WERI-Rb-1 (cell line): ENCODE data around the gene AGPAT3.
A peak's percentile ranks its signal among the peaks of the same experiment; 100 is the strongest.

ENCODE experiments used
- DNase-seq: peaks from one replicate; pipeline ENCODE4 v3.0.0-alpha.2; 2020
- H3K27ac ChIP-seq: fragments of 250-450 bp; sonication (Bioruptor Pico); 2 replicates; pipeline ENCODE4 v1.5.1; 2020; ENCODE audit warnings: mild to moderate bottlenecking, moderate library complexity
- H3K27me3 ChIP-seq: fragments of 250-450 bp; sonication (Bioruptor Pico); 2 replicates; pipeline ENCODE4 v1.5.1; 2021; ENCODE audit warnings: mild to moderate bottlenecking, low read depth, moderate library complexity; ENCODE audit not compliant: insufficient read depth, severe bottlenecking
- H3K36me3 ChIP-seq: fragments of 250-450 bp; sonication (Bioruptor Pico); 2 replicates; pipeline ENCODE4 v1.5.1; 2020; ENCODE audit warnings: mild to moderate bottlenecking, moderate library complexity
- H3K4me3 ChIP-seq: 2 replicates; pipeline ENCODE4 v1.5.1; 2011; ENCODE audit warnings: low read depth, mild to moderate bottlenecking, control low read depth, low read length
- H3K9me3 ChIP-seq: fragments of 250-450 bp; sonication (Bioruptor Pico); 2 replicates; pipeline ENCODE4 v1.5.1; 2021; ENCODE audit warnings: mild to moderate bottlenecking, moderate library complexity; ENCODE audit not compliant: severe bottlenecking
- TF ChIP-seq, protein P1 (sequence below): IDR thresholded peaks from 2 replicates; pipeline ENCODE4 v1.5.1; 2011; ENCODE audit warnings: low read depth, mild to moderate bottlenecking, control low read depth, inconsistent platforms, low read length

Gene AGPAT3

DNA sequence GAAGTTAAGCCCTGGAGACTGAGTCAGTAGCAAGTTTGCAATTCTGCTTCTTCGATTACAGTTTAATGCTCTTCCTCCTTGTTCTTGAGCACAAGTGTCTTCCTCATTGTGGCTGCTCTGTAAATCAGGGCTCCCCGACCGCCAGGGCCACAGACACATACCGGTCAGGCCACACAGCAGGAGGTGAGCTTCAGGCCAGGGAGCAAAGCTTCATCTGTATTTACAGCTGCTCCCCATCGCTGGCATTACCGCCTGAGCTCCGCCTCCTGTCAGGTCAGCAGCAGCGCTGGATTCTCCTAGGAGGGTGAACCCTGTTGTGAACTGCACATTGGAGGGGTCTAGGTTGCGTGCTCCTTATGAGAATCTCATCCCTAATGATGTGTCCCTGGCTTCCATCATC, 145.4 kb downstream of the AGPAT3 start:
- H3K36me3 ChIP-seq: 0 out of 2 replicates have a peak, but pooled peaks cover 5% of the 10 kb centered on the region
- H3K27me3 ChIP-seq: no peaks in the 10 kb centered on the region
- H3K27ac ChIP-seq: no peak overlapping the region; the same call in 1 of the 2 replicates
- DNase-seq: peak; percentile 89
- no peaks in the 10 kb centered on the region for H3K9me3 ChIP-seq
- no peak overlapping the region for H3K4me3 ChIP-seq
- TF ChIP-seq, protein P1, sequence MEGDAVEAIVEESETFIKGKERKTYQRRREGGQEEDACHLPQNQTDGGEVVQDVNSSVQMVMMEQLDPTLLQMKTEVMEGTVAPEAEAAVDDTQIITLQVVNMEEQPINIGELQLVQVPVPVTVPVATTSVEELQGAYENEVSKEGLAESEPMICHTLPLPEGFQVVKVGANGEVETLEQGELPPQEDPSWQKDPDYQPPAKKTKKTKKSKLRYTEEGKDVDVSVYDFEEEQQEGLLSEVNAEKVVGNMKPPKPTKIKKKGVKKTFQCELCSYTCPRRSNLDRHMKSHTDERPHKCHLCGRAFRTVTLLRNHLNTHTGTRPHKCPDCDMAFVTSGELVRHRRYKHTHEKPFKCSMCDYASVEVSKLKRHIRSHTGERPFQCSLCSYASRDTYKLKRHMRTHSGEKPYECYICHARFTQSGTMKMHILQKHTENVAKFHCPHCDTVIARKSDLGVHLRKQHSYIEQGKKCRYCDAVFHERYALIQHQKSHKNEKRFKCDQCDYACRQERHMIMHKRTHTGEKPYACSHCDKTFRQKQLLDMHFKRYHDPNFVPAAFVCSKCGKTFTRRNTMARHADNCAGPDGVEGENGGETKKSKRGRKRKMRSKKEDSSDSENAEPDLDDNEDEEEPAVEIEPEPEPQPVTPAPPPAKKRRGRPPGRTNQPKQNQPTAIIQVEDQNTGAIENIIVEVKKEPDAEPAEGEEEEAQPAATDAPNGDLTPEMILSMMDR: no peak

DNA sequence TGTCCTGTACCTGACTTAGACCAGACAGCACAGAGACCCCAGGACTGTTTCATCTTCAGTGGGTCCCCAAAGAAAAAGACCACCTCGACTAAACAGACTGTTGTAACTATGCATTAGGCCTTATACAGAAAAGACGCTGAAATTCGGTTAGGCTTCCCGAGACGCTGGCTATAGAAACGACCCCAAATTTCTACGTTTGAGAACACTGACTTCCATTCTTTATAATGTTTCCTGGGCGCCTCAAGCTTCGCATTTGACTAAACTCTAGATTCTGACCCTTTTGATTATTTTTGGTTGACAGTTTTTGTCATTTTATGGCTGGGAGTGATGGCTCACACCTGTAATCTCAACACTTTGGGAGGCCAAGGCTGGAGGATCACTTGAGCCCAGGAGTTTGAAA, 146.1 kb downstream of the AGPAT3 start:
- Histone ChIP-seq H3K36me3 (0 out of 2 replicates have a peak, but pooled peaks cover 5% of the 10 kb centered on the region), H3K27ac (peak overlapping the region; percentile 95), H3K9me3 (no peaks in the 10 kb centered on the region), H3K27me3 (no peaks in the 10 kb centered on the region), H3K4me3 (peak overlapping the region; percentile 68)
- no peak for DNase-seq
- TF ChIP-seq, protein P1: no peak

DNA sequence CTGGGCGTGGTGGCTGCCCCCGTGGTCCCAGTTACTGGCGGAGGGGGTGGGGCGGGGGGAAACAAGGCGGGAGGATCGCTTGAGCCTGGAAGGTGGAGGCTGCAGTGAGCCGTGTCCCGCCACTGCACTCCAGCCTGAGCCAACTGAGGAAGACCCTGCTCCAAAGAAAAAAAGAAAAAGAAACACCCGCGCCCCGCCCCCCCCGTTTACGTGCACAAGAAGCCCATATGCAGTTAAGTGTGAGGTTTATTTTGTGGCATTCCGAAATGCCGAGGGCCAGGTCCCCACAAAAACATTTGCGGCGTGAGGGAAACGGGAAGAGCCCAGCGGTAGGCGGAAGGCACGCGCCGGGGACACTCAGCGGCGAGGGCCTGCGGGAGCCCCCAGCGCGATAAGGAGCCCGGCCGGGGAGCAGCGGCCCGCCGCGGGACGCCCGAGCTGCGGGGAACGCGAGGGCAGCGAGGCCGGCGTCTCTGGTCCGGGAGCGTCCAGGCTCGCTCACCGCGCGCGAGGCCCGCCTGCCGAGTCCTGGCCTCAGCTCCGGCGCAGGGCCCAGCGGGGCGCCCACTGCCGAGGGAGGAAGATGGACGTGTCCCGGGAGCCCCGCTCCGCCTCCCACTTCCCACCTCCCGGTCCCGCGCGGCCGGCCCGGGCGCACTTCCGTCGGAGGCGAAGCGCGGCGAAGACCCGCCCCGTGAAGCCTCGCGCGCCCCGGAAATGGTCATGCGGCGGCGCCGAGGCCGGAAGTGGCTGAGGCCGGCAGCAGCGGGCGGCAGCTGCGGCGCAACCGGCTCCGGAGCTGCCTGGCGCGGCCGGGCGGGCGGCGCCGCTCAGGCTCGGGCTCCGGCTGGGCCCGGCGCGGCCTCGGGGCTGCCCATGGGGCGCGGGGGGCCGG, 146.8 kb downstream of the AGPAT3 start, which contains the start of gene TRAPPC10:
Gene TRAPPC10 (plus strand): TSS at position 731 of the 895 bp plus-strand sequence. CDS start 185 bp downstream, outside the sequence.
- Histone ChIP-seq H3K9me3 (no peaks in the 10 kb centered on the region), H3K27me3 (no peaks in the 10 kb centered on the region), H3K27ac (peak within 1 kb of the TSS; percentile 95), H3K4me3 (peak within 1 kb of the TSS; percentile 83), H3K36me3 (0 out of 2 replicates have a peak, but pooled peaks cover 5% of the 10 kb centered on the region)
- TF ChIP-seq, protein P1: no peak
- DNase-seq: peak; percentile 90

DNA sequence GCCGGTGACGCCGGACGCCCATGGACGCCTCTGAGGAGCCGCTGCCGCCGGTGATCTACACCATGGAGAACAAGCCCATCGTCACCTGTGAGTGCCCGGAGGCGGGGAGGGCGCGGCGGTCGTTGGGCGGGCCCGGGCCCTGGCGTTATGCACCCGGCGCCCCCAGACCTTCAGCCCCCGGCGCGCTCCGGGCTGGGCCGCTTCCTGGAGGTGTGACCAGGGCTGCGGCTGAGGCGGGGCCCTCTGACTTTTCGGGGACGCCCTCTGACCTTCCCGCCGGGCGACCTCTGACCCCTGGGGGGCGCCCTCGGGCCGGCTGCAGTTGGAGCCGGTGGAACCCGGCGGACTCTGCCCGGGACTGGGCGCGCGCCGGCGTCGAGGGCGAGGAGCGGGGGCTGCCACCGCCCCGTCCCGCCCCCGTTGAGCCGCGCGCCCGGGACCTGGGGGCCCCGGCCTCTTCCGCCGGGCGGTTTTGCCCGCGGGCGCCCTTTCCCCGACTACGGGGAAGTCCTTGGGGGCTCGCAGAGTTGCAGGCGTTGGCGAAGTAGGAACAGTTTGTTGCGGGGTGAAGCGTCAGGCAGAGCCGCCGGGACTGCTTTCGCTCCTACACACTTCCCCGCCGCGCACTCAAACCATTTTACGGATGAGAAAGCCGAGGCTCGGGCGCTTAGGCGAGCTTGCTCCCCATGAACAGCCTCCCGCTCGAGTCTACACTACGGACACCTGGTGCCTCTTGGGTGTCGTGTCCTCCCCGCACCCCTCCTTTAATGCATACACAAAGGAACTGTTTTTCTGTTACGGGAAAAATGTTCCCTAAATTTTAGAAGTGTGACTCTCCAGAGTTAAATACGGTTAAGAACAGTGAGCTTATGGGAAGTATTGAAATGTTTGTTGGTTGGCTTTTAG, 147.7 kb downstream of the AGPAT3 start:
- peak; percentile 82 for DNase-seq
- 0 out of 2 replicates have a peak, but pooled peaks cover 5% of the 10 kb centered on the region for H3K36me3 ChIP-seq
- TF ChIP-seq, protein P1: peak; percentile 63
- peak overlapping the region; percentile 95 for H3K27ac ChIP-seq
- no peaks in the 10 kb centered on the region for H3K9me3 ChIP-seq
- no peaks in the 10 kb centered on the region for H3K27me3 ChIP-seq
- peak overlapping the region; percentile 83 for H3K4me3 ChIP-seq

DNA sequence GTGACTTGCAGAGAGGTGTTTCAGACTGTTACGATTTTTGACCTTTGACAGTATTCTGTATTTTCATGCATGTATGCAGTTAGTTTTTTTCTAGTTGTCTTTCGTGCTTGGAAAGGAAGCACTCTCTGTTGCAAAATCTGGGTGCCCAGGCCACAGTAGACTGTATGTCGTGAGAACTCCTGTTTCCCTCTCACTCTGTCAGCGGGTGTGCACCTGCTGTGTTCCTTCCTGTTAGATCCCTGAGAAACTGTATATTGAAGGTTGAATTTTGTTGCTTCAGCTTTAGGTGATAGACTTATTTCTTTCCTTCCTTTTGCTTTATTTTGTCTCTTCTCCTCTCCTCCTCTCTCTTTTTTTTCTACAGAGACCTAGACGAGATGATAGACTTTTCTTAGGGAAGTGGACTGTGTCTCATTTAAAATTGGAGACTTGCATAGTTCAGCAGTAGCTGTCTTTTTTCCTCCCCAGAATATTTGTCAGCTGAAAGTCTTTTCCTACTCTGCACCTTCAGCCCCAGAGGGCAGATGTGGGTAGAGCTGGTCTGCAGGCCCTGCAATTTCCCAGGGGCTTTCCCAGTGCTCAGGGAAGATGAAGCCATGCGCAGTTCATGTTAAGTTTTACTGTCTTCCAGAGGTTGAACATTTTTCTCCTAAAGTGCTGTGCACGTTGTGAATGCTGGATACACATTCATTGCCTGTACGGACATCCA, 148.5 kb downstream of the AGPAT3 start:
- no peaks in the 10 kb centered on the region for H3K9me3 ChIP-seq
- peak overlapping the region; percentile 83 for H3K4me3 ChIP-seq
- H3K27me3 ChIP-seq: no peaks in the 10 kb centered on the region
- TF ChIP-seq, protein P1: no peak
- peak overlapping the region; percentile 95 for H3K27ac ChIP-seq
- no peak for DNase-seq
- H3K36me3 ChIP-seq: 0 out of 2 replicates have a peak, but pooled peaks cover 5% of the 10 kb centered on the region
